BE2C (cell line): ENCODE data around the gene TMEM151A.

Experiments used
- DNase-seq: peaks from one replicate; pipeline ENCODE4 v3.0.0-alpha.2; 2020
- H3K27me3 ChIP-seq: fragments of 250-450 bp; sonication (Bioruptor Pico); 2 replicates; pipeline ENCODE4 v1.5.1; 2020; ENCODE audit warnings: mild to moderate bottlenecking
- H3K36me3 ChIP-seq: fragments of 250-450 bp; sonication (Bioruptor Pico); 2 replicates; pipeline ENCODE4 v1.5.1; 2020; ENCODE audit warnings: mild to moderate bottlenecking
- H3K4me1 ChIP-seq: fragments of 250-450 bp; sonication (Bioruptor Pico); 2 replicates; pipeline ENCODE4 v1.5.1; 2020
- H3K4me3 ChIP-seq: 2 replicates; pipeline ENCODE4 v1.5.1; 2011; ENCODE audit warnings: low read depth, low read length
- H3K9me3 ChIP-seq: fragments of 250-450 bp; sonication (Bioruptor Pico); 2 replicates; pipeline ENCODE4 v1.5.1; 2020
- CTCF ChIP-seq: IDR thresholded peaks from 2 replicates; pipeline ENCODE4 v1.5.1; 2012; ENCODE audit warnings: mild to moderate bottlenecking, low read depth, low read length

Gene TMEM151A

GRCh38 chr11:66329165-66329673 lies 37.5 kb downstream of the TMEM151A start:
- H3K9me3 ChIP-seq = no peaks in the 10 kb centered on the region
- no peaks in the 10 kb centered on the region for H3K27me3 ChIP-seq
- no peaks in the 10 kb centered on the region for H3K36me3 ChIP-seq
- DNase-seq = no peak
- H3K4me3 ChIP-seq = no peak overlapping the region
- no peak for TF ChIP-seq CTCF
- peaks cover 22% of the 10 kb centered on the region for H3K4me1 ChIP-seq

- no peak for DNase-seq
- H3K4me3 ChIP-seq = no peak overlapping the region
- H3K4me1 ChIP-seq = peaks cover 29% of the 10 kb centered on the region
- H3K36me3 ChIP-seq = no peaks in the 10 kb centered on the region
- peak; percentile 23; the same call in 1 of the 2 replicates for TF ChIP-seq CTCF
- no peaks in the 10 kb centered on the region for H3K27me3 ChIP-seq
- H3K9me3 ChIP-seq = no peaks in the 10 kb centered on the region
Observed at GRCh38 chr11:66330931-66331330, 39.2 kb downstream of the TMEM151A start.

GRCh38 chr11:66331542-66332370 lies 40.1 kb downstream of the TMEM151A start:
- no peak overlapping the region for H3K4me3 ChIP-seq
- H3K36me3 ChIP-seq = no peaks in the 10 kb centered on the region
- no peaks in the 10 kb centered on the region for H3K27me3 ChIP-seq
- TF ChIP-seq CTCF = no peak
- no peak for DNase-seq
- H3K4me1 ChIP-seq = peaks cover 32% of the 10 kb centered on the region
- no peaks in the 10 kb centered on the region for H3K9me3 ChIP-seq

GRCh38 chr11:66332371-66333219 lies 40.9 kb downstream of the TMEM151A start:
- DNase-seq = no peak
- TF ChIP-seq CTCF = no peak
- H3K4me3 ChIP-seq = no peak overlapping the region
- no peaks in the 10 kb centered on the region for H3K36me3 ChIP-seq
- peaks cover 31% of the 10 kb centered on the region for H3K4me1 ChIP-seq
- no peaks in the 10 kb centered on the region for H3K9me3 ChIP-seq
- H3K27me3 ChIP-seq = no peaks in the 10 kb centered on the region

GRCh38 chr11:66333220-66333877 lies 41.7 kb downstream of the TMEM151A start:
- no peaks in the 10 kb centered on the region for H3K36me3 ChIP-seq
- H3K4me1 ChIP-seq = peaks cover 23% of the 10 kb centered on the region
- DNase-seq = no peak
- no peak overlapping the region for H3K4me3 ChIP-seq
- no peaks in the 10 kb centered on the region for H3K27me3 ChIP-seq
- H3K9me3 ChIP-seq = no peaks in the 10 kb centered on the region
- TF ChIP-seq CTCF = no peak
